Measurements from ENCODE around the gene BPI.

Gene BPI

GRCh38 chr20:38339997-38340396 is 36.0 kb downstream of the BPI start:
- no peak for TF ChIP-seq EZH2phosphoT487 (IDR thresholded peaks at IDR 0.05; ENCODE audit: low read depth)
- TF ChIP-seq CTCF (IDR thresholded peaks at IDR 0.05; ENCODE audit: low read depth, low read length) = no peak
- Histone ChIP-seq H2AFZ (ENCODE audit: low read depth, low read length) (no peak overlapping the region), H3K4me3 (ENCODE audit: low read length) (no peak overlapping the region), H3K79me2 (ENCODE audit: low read length) (no peaks in the 10 kb centered on the region), H3K4me1 (ENCODE audit: low read length) (no peaks in the 10 kb centered on the region), H3K36me3 (replicated peaks; ENCODE audit: low read depth, low read length) (no peaks in the 10 kb centered on the region), H3K4me2 (ENCODE audit: low read length) (no peak overlapping the region), H3K27me3 (ENCODE audit: low read depth, low read length) (peaks cover 41% of the 10 kb centered on the region), H3K27ac (ENCODE audit: low read length) (no peak overlapping the region), H3K9ac (ENCODE audit: low read length) (no peak overlapping the region), H3K9me3 (ENCODE audit: insufficient read depth, low read length) (no peaks in the 10 kb centered on the region), H4K20me1 (ENCODE audit: insufficient read depth, low read length) (no peaks in the 10 kb centered on the region; the same call in 1 of the 2 replicates)

GRCh38 chr20:38340693-38341092 is 36.7 kb downstream of the BPI start:
- no peak overlapping the region for H3K27ac ChIP-seq (ENCODE audit: low read length)
- no peak overlapping the region for H3K9ac ChIP-seq (ENCODE audit: low read length)
- H3K9me3 ChIP-seq (ENCODE audit: insufficient read depth, low read length) = no peaks in the 10 kb centered on the region
- TF ChIP-seq CTCF (IDR thresholded peaks at IDR 0.05; ENCODE audit: low read depth, low read length) (no peak), EZH2phosphoT487 (IDR thresholded peaks at IDR 0.05; ENCODE audit: low read depth) (no peak)
- H3K4me3 ChIP-seq (ENCODE audit: low read length) = no peak overlapping the region
- H3K36me3 ChIP-seq (replicated peaks; ENCODE audit: low read depth, low read length) = no peaks in the 10 kb centered on the region
- H3K4me1 ChIP-seq (ENCODE audit: low read length) = no peaks in the 10 kb centered on the region
- no peaks in the 10 kb centered on the region for H4K20me1 ChIP-seq (ENCODE audit: insufficient read depth, low read length)
- H3K27me3 ChIP-seq (ENCODE audit: low read depth, low read length) = peaks cover 34% of the 10 kb centered on the region
- no peaks in the 10 kb centered on the region for H3K79me2 ChIP-seq (ENCODE audit: low read length)
- H3K4me2 ChIP-seq (ENCODE audit: low read length) = no peak overlapping the region
- H2AFZ ChIP-seq (ENCODE audit: low read depth, low read length) = no peak overlapping the region

- no peak overlapping the region for H3K9ac ChIP-seq (ENCODE audit: low read length)
- no peaks in the 10 kb centered on the region for H3K36me3 ChIP-seq (replicated peaks; ENCODE audit: low read depth, low read length)
- no peaks in the 10 kb centered on the region for H4K20me1 ChIP-seq (ENCODE audit: insufficient read depth, low read length)
- no peak overlapping the region for H3K4me2 ChIP-seq (ENCODE audit: low read length)
- no peaks in the 10 kb centered on the region for H3K9me3 ChIP-seq (ENCODE audit: insufficient read depth, low read length)
- H3K27ac ChIP-seq (ENCODE audit: low read length) = no peak overlapping the region
- H3K79me2 ChIP-seq (ENCODE audit: low read length) = no peaks in the 10 kb centered on the region
- H3K4me3 ChIP-seq (ENCODE audit: low read length) = no peak overlapping the region
- TF ChIP-seq CTCF (IDR thresholded peaks at IDR 0.05; ENCODE audit: low read depth, low read length) = no peak
- no peak for TF ChIP-seq EZH2phosphoT487 (IDR thresholded peaks at IDR 0.05; ENCODE audit: low read depth)
- H2AFZ ChIP-seq (ENCODE audit: low read depth, low read length) = no peak overlapping the region
- H3K4me1 ChIP-seq (ENCODE audit: low read length) = no peaks in the 10 kb centered on the region
- peaks cover 30% of the 10 kb centered on the region for H3K27me3 ChIP-seq (ENCODE audit: low read depth, low read length)
Observed at GRCh38 chr20:38342216-38342615, 38.3 kb downstream of the BPI start.

GRCh38 chr20:38342713-38343310 is 38.9 kb downstream of the BPI start:
- Histone ChIP-seq H3K27ac (ENCODE audit: low read length) (no peak overlapping the region), H3K4me2 (ENCODE audit: low read length) (no peak overlapping the region), H2AFZ (ENCODE audit: low read depth, low read length) (no peak overlapping the region), H3K9ac (ENCODE audit: low read length) (no peak overlapping the region), H3K4me3 (ENCODE audit: low read length) (no peak overlapping the region), H3K9me3 (ENCODE audit: insufficient read depth, low read length) (no peaks in the 10 kb centered on the region), H3K79me2 (ENCODE audit: low read length) (no peaks in the 10 kb centered on the region), H3K4me1 (ENCODE audit: low read length) (no peaks in the 10 kb centered on the region), H4K20me1 (ENCODE audit: insufficient read depth, low read length) (no peaks in the 10 kb centered on the region), H3K36me3 (replicated peaks; ENCODE audit: low read depth, low read length) (no peaks in the 10 kb centered on the region), H3K27me3 (ENCODE audit: low read depth, low read length) (peaks cover 28% of the 10 kb centered on the region)
- TF ChIP-seq CTCF (IDR thresholded peaks at IDR 0.05; ENCODE audit: low read depth, low read length) = no peak
- TF ChIP-seq EZH2phosphoT487 (IDR thresholded peaks at IDR 0.05; ENCODE audit: low read depth) = no peak
